ENCODE data around the gene ALKBH6.

ALKBH6 gene

GRCh38 chr19:36051236-36051635 lies 37.2 kb upstream of the ALKBH6 start:
- ChIA-PET POLR2A (interaction anchor here (0.6 kb wide), 2 partner anchors 72 to 1834 kb away, joined by 6 read pairs; no protein-coding TSS in a partner anchor), CTCF (interaction anchor here (0.6 to 1.8 kb wide), 6 partner anchors 9 to 174 kb away, joined by 3 to 6 read pairs (median 3); no protein-coding TSS in a partner anchor)
- no peaks in the 10 kb centered on the region; the same call in none of the 2 replicates for H3K9me3 ChIP-seq (ENCODE audit: control insufficient read depth, insufficient read depth, low read depth, low read length)

GRCh38 chr19:36049080-36049698 lies 35.2 kb upstream of the ALKBH6 start:
- TF ChIP-seq ZNF202 (tag by site-specific recombination; IDR thresholded peaks at IDR 0.05; ENCODE audit: borderline replicate concordance), result no peak
- TF ChIP-seq FEZF1 (tag by site-specific recombination; IDR thresholded peaks at IDR 0.05), result peak; percentile 16; the same call in 1 of the 2 replicates
- TF ChIP-seq BCL11B (tag by site-specific recombination; IDR thresholded peaks at IDR 0.05; ENCODE audit: low read depth), result no peak
- peak; percentile 56; the same call in 1 of the 2 replicates for TF ChIP-seq ZBTB6 (tag by site-specific recombination; IDR thresholded peaks at IDR 0.05)
- no peak for TF ChIP-seq ZNF555 (tag by site-specific recombination; conservative IDR thresholded peaks at IDR 0.05)
- no peak for TF ChIP-seq ZIC2 (tag by site-specific recombination; IDR thresholded peaks at IDR 0.05)
- TF ChIP-seq ZNF514 (tag by site-specific recombination; IDR thresholded peaks at IDR 0.05), result no peak
- 0 out of 2 replicates have a peak, but pooled peaks have one; percentile 50 for TF ChIP-seq ZNF362 (tag by site-specific recombination; IDR thresholded peaks at IDR 0.05)
- no peak for TF ChIP-seq ZNF157 (tag by site-specific recombination; IDR thresholded peaks at IDR 0.05)
- TF ChIP-seq GLIS2 (tag by site-specific recombination; IDR thresholded peaks at IDR 0.05), result no peak
- no peaks in the 10 kb centered on the region; the same call in none of the 2 replicates for H3K9me3 ChIP-seq (ENCODE audit: control insufficient read depth, insufficient read depth, low read depth, low read length)
- H3K4me1 ChIP-seq (ENCODE audit: control insufficient read depth, insufficient read depth, low read length), result peaks cover 14% of the 10 kb centered on the region
- no peak overlapping the region for H3K4me3 ChIP-seq (ENCODE audit: low read depth, low read length)
- CTCF ChIA-PET, result interaction anchor here (0.7 to 0.8 kb wide), 2 partner anchors 12 to 167 kb away, joined by 3 read pairs; no protein-coding TSS in a partner anchor
- H3K36me3 ChIP-seq (ENCODE audit: control insufficient read depth in 2 of 2, insufficient read depth in 1 of 2, low read length in 2 of 2), result peaks cover 7 to 62% of the 10 kb centered on the region in 2 experiments
- POLR2A ChIA-PET, result no interaction called here
- H3K27ac ChIP-seq (ENCODE audit: extremely low read depth, low read depth, low read length), result no peak overlapping the region

More at GRCh38 chr19:36051236-36051635, 37.2 kb upstream of the ALKBH6 start:
- Histone ChIP-seq H3K36me3 (ENCODE audit: control insufficient read depth in 2 of 2, insufficient read depth in 1 of 2, low read length in 2 of 2) (peaks cover 3 to 47% of the 10 kb centered on the region in 2 experiments), H3K27ac (ENCODE audit: extremely low read depth, low read depth, low read length) (peak overlapping the region; percentile 28; the same call in 1 of the 2 replicates), H3K4me3 (ENCODE audit: low read depth, low read length) (no peak overlapping the region), H3K4me1 (ENCODE audit: control insufficient read depth, insufficient read depth, low read length) (peaks cover 24% of the 10 kb centered on the region)
- TF ChIP-seq ZNF580 (tag by site-specific recombination; IDR thresholded peaks at IDR 0.05) (no peak), CTCF (tag by site-specific recombination; IDR thresholded peaks at IDR 0.05) (peak; percentile 97), ZNF548 (tag by site-specific recombination; IDR thresholded peaks at IDR 0.05) (no peak), EGR2 (tag by site-specific recombination; IDR thresholded peaks at IDR 0.05; ENCODE audit: low read depth) (0 out of 2 replicates have a peak, but pooled peaks have one; percentile 25), IKZF3 (tag by site-specific recombination; IDR thresholded peaks at IDR 0.05) (0 out of 2 replicates have a peak, but pooled peaks have one; percentile 49), ZNF654 (tag by site-specific recombination; IDR thresholded peaks at IDR 0.05; ENCODE audit: low read depth) (0 out of 2 replicates have a peak, but pooled peaks have one; percentile 16), ZNF239 (tag by site-specific recombination; IDR thresholded peaks at IDR 0.05) (no peak), ZNF18 (tag by site-specific recombination; IDR thresholded peaks at IDR 0.05) (0 out of 2 replicates have a peak, but pooled peaks have one; percentile 13), SCRT2 (tag by site-specific recombination; IDR thresholded peaks at IDR 0.05) (0 out of 2 replicates have a peak, but pooled peaks have one; percentile 41)

Data from HEK293 (cell line).